HG02763 (cell line): Measurements from ENCODE around the gene DNM3.

Experiments used
- ATAC-seq: cut with Tn5 transposase; IDR thresholded peaks from one replicate; pipeline ENCODE4 v1.9.1; 2021; ENCODE audit warnings: mild to moderate bottlenecking, moderate library complexity; ENCODE audit not compliant: unreplicated experiment

DNM3 gene

DNA sequence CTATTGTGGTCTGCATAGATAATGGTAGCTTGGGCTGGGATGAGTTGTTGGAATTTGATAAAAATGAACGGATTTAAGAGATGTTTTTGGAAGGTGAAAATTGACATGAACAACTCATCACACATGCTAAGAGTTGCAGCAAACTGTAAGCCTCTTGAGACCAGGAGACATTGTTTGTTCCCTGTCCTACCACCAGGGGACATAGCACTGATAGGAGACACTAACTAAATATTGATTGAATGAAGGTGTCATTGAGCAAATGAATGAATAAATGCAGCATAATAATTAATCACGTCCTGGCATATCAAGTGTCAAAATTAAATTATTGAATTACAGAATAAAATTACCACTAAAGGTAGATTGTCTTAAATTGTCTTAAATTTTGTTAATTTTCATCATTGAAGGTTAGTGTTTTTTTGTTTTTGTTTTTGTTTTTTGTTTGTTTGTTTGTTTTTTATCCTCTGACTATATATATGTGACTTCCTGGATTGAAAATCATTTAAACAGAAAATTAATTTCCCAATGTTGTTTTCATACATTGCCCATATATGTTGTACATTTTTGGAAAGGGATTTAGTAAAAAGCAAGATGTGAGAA, 293.9 kb downstream of the DNM3 start:
- no peak for ATAC-seq

DNA sequence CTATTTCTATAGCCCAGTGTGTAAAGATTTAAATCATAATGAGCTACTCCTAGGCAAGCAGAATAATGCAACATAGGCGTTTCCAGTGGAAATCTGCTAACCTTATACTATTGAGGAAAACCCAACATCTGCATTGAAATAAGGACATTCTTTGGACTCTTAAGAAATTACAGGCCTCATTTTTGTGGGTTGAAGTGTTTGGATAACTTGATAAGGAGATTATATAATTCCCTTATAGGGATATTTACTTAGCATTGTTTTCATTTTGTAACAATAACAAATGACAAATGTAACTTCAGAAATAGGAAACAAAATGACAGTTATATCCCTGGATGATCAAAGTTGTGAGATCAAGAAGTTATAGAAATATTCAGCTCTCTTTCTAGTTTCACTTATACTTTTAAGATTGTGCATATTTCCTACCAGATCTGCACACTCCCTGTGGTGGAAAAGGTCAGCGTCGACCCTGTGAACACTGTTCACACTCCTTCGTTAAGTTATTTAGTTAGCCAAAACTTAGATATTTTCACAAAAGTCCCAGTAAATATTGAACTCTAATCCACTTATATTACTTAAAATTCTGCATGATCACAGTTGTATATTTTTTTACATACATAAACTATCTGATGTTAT, 294.8 kb downstream of the DNM3 start:
- no peak for ATAC-seq

DNA sequence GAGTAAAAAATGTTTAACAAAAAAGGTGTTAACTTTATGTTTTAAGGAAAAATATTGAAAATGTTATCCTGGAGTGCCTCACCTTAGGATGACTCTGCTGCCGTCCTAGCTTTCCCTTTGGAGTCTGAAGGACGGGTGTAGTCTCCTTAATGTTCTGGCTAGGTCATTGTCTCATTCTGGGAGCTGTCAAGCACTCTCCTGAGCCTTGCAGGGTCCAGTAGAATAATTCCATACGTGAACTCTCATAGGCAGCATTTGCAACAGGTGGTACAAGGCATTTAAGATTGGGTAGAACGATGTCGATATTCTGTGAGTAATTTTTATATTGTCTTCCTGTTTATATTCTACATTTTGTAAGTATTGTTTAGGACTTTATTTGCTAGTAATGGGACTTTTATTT, 295.6 kb downstream of the DNM3 start:
- ATAC-seq: no peak

DNA sequence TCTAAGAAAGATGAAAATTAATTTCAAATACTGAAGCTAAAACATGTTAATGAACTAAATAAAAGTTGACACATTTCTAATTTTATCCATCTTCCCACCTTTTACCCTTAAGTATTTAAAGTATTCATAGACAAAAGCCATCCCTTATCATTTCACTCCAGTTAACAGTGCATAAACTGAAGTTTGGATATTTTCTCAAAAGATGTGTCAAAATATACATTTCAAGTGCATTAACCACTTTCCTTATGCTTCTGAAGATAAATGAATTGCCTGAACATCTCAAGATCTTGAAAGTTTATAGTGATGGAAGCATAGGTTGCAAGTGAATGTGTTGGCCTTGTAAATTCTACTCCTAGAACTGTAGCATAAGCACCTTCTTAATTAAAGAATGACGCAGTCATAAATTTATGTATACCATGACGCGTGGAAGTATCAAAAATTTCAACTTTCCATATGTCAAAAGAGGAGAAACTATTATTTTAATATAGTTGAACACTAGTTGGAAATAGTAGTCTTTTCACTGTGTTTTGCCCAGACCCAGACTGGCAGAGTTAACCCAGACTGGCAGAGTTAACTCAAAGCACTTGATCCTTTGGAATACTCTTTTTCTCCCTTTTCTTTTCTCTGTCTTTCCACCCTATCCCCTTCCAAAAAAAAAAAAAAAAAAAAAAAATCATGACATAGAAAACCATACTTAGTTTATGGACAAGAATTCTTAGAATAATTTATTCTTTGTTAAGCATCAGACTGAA, 296.6 kb downstream of the DNM3 start:
- no peak for ATAC-seq

DNA sequence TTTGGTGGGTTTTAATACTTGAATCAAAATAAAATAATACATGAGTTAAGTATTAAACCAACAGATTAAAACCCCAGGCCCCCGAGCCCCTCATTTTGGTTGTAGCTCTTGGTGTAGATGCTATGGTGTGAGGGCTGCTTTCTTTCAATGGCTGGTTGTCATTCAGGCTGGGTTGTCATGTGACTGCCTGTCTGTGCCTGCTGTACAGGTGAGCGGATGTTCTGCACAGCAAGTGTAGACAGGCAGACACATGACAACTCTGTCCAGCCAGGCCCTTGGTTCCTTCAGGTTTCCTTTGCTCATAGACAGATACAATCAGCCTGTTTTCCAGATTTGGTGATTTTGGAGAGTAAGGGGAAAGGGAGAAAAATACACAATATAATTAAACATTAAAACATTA, 297.3 kb downstream of the DNM3 start:
- ATAC-seq: no peak

DNA sequence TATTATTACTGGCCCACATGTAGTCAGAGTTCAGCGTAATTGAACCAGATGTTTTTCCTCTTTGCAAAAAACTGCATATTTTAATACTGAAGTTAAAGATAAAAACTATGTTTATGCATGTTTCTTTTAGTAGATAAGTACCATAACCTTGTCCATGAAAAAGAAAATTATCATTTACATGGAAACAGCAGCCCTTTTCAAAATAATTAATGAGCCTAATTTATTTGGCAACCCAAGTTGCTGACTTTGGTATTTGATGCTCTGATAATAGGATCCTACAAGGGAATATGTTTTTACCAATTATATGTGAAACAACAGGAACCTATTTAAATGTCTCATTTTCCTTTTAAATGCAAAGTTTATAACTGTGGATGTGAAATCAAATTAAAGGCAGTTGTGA, 297.9 kb downstream of the DNM3 start:
- ATAC-seq: no peak

DNA sequence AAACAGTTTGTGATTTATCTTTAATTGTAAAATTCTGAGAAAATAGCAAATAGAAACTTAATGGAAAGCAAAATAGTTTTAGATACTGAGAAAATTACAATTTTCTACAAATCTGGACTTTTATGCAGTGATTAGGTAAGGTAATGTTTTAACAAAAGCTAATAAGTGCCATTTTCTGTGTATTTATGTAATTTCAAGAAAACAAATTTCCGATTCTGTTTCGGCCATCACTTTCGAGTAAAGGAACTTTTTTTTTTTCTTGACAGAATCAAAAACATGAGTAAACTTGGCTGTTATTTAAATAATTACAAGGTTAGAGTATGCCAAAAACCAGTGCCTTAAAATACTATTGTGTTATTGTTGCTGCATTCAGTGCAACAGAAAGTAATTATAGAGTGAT, 298.8 kb downstream of the DNM3 start:
- no peak for ATAC-seq

DNA sequence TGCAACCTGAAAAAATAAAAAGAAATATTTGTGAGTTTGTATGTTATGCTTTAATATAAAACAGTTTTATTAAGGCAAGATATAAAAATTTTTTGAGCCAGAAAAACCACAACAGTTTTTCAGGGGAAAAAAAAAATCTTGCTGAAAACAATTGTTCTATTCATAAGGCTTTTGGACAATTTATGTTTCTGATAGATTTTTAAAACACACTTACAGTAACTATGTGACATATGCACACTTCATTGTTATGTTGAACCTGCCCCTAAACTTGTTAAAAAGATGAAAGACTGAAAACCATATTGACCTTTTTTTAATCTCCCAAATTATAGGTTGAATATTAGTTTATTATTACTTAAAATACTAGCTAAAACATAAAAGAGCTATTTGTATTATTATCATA, 299.3 kb downstream of the DNM3 start:
- ATAC-seq: no peak

DNA sequence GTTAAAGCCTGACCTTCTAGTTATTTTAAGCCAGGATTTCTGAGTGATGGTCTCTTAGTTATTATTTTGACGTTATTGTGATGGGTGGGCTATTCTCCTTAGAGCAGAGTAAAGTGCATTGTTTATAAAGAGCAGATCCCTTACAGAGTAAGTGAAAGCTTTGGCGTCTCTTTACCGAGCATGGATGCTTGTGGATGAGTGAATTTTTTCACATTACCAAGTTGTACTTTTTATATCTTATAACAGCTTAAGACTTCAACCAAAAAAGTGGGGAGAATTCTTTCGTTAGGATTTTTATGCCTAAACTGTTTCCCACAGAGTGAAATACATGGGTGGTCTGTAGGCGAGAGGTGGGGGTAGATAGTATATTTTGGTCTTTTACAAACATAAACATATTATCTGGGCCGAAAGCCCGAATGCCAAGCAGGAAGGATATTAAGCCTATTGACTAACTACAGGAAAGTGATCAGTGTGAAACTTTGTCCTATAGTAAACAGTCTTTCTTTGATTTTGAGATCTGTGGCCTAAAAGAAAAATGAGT, 300.1 kb downstream of the DNM3 start:
- ATAC-seq: no peak

DNA sequence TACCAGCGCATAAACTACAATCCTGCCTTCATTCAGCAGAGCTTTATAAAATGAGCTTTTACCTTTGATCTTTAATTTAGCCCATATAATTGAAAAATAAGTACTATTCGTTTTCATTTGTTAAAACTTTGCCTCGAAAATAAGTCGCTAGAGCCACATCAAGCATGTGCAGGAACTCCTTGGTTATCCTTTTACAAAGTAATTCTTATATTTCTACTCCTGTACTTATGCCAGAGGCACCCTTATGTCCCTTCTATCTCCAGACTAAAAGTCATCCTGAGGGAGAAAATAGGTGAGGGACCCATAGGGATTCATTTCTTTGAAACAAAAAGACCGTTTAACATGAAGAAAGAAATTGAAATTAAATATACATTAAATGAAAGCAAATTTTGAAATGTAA, 301.0 kb downstream of the DNM3 start:
- ATAC-seq: no peak

DNA sequence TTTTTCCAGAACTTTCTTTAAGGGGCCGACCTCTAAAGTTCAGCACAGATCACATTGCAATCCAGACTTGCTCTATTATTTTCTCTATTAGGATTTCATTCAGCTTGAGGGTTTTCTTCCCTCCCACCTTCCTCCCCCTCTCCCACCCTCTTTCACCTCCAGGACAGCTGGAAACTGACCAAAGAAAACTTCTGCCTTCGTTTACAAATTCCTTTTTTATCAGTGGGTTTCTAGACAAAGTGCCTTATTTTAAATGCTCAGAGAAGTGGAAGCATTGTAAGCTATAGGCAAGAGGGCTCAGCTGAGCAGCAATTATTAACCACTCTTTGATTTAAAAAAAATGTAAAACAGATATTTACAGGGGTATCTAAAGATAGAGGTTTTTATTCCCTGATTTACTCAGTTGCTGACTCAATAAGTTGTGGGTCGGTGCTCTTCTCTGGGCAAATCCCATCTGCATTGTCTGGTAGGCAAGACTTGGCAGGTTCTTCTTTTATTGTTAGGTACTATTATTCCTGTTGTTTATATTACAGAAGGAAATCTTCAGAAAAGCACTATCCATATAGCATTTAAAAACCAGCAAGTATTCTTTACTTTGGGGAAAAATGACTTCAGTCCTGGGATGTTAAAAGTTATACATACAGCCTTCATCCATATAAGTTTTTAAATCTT, 302.2 kb downstream of the DNM3 start:
- no peak for ATAC-seq

DNA sequence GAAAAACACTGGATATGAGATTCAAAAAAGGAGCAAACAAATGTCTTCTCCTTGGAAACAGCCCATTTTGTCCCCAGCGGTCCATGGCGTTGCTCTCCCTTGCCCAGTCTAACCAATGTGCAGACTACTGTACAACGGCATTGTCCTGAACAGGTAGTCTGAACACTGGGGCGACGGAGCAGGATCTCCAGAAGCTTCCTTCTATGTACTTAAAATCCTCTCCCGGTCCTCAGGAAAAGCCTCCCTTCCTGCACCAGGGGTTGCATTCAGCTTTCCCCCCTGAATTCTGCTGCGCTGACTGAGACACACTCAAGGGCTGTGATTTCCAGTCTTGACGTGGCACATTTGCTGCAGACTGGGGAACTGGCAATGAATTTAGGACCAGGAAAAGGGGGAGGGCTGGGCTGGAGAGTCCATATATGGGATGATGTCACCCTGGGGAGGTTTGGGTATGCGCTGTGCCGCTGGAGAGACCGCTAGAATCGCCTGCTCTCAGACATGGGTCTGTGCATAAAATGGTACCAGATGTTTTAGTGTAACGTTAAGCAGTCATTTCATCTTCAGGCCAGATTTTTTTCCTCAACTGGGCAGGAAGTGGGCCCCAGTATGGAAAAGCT, 303.3 kb downstream of the DNM3 start:
- ATAC-seq: no peak

DNA sequence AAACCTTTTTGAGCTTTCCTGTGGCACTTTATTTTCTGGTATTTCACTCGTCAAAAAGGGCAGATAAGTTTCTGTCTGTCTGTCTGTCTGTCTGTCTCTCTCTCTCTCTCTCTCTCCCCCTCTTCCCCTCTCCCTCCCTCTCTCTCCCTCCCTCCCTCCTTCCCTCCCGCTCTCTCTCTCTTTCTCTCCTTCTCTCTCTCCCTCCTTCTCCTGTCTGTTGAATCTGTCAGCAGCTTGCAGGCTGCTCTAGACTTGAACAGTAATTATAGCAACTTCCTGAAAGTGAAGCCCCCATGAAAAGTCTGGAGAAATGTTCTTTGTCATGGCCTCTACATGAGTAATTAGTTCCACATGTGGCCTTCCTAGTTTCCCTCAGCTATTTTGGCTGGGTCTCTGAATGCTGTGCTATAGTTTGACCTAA, 303.9 kb downstream of the DNM3 start:
- ATAC-seq: no peak

DNA sequence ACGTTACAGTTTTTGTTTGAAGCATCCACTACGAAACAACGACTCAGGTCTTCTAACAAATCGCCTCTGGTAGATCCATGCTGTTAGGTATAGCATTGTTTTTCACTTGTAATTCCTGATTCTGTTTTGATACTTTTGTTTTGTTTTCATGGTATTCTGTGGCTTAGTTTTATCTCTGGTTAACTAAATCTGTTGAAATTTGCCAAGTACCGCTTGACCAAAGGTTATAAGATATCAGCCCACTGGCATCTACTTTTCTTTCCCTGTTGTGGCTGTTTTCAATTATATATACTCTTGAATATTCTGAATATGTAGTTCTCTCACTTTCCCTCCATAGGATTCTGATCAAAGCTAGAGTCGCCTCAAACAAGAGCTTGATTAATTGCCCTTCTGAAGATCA, 304.4 kb downstream of the DNM3 start:
- ATAC-seq: no peak

DNA sequence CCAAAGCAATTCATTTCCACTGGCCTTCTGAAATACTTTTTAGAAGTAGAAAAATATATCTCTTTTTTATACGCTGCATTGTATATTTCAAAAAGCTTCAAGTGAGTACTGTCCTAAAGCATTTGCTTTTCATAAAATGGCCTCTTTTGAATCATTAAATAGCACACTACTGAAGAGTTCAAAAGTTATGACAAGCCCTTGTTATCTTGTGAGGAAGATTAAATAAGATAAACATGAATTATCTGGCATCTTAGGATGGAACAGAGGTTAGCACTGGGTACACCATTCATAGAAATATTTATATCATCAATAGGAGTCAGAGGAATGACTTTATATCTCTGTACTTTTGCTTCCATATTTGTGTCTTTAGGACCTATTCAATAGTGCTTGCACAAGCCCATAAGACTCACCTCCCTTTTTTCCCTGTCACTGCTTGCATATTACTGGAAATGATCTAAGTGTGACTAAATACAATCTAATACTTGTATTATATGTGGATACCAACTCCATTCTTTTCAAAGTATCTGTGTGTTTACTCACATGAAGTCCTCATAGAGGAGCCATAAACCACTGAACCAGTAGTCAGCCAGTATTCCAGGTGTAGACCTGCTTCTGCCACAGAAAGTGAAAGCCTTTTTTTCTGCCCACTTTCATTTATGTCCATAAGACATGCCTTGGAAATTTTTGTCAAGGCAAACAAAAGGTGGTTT, 305.0 kb downstream of the DNM3 start:
- no peak for ATAC-seq

DNA sequence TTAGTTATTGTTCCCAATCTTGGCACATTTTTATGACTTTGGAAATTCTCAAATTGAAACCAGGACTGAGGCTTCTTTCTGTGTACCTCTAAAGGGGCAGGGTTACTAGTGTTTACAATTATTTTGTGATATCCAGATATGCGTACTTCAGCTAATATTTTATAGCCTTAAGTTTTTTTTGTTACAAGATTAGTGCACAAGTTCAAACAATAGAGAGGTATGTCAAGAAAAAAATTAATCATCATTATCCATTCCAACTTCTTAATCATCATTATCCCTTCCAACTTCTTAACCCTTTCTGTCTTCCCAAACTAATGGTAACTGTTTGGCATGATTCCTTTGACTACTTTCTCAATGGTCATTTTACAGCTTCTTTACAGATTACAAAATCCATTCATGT, 306.2 kb downstream of the DNM3 start:
- ATAC-seq: no peak

DNA sequence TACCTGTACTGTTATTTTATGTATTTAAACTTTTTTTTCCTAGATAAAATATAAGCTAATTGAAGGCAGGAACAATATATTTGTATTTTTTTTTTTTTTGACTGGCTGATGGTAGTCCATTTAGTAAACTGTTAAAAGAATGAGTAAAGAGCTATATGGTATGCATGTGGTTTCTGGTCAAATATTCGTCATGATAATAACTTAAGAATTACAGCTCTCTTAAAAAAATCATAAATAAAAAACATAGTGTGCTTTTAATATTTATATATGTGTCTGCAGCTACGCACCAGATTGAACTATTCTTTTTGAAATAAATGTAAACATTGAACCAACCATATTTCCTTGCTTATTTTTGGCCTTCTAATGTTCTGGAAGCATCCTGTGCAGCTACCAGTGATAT, 306.9 kb downstream of the DNM3 start:
- no peak for ATAC-seq

DNA sequence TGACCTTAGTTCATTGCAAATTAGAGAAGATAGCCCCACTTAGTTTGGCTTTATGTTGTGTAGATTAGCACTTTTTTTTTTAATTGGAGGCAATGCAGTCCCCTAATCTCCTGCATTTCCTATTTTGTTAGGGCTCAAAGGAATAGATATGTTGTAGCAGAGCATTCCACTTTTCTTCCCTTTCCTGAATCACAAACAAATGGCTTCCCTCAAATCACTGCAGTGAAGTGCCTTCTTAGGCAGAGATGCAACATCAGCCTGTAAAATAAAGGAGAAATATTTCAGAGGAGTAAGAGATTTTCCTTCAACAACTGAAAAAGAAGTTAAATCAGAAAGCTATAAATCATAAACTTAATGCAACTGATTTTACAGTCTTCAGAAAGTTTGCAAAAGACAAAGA, 307.4 kb downstream of the DNM3 start:
- ATAC-seq: no peak

DNA sequence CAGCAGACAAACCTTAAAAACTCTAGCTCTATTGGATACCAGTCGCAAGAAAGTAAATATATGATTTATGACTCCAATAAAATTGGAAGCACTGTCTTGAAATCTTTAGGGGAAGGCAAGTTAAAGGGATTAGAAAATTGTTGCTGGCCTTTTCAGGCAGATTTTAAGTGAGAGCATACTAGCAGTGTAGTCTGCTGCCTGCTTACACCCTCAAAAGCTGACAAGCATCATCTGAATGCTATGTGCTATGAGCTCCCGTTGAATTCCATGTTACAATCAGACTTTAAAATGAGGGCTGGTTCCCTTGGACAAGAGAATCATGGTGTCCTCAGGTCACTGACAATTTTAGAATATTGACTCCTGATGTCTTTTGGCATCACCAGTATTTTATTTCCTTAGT, 308.0 kb downstream of the DNM3 start:
- ATAC-seq: no peak

DNA sequence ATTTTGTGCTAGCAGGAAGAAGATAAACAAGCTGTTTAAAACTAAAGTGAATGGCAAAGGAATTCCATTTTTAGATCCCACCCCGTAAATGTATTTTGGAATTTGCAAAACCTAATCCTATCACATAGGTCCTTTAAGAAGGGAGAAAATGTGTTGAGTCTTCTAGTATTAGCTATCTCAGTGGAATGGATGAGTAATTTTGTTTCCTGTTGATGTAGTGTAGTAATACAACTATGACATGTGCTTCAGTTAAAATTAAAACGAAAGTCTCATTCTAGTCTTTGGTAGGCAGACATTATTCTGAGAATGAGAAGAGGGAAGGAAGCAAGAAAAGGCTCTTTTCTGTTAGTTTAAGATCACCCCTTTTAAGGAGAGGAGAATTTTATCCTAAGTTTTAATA, 313.3 kb downstream of the DNM3 start:
- no peak for ATAC-seq

DNA sequence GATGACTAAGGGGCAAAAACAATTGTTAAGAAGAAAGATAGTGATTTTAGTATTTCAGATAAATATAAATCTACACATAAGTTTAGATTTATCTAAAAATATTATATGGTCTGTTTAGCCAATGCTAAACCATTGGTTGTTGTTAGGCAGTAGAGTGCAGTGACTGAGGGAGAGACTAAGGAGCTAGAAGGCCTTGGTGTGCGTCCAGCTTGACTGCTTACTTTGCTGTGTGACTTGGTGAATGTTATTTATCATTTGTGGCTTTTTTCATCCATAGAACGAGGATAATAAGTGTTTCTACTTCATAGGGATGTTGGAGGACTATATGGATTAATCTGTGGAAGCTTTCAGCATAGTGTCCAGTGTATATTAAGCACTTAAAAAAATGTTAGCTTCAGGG, 314.5 kb downstream of the DNM3 start:
- no peak for ATAC-seq
